HepG2 (cell line): ENCODE results near the gene SGK1. TPM values are rescaled to one million over a fixed set of nuclear protein-coding genes. Genes with fewer than 3 reads are reported as not detected.

Experiments
- ELF1 ChIP-seq: sonication (generic); formaldehyde crosslinking; IDR thresholded peaks from 2 replicates; pipeline ENCODE4 v1.4.0; 2020; ENCODE audit warnings: missing genetic modification reagents
- ETV5 ChIP-seq: IDR thresholded peaks from 2 replicates; pipeline ENCODE4 v1.6.1; 2018; ENCODE audit warnings: missing biosample characterization, missing genetic modification reagents, inconsistent platforms, borderline replicate concordance
- FOXP1 ChIP-seq, 2 experiments: fragments of 450-650 bp in 1 of 2; IDR thresholded peaks; 2 replicates each; pipeline ENCODE4 v1.6.1; 2017 to 2018; ENCODE audit warnings: antibody characterized with exemption in 1 of 2
- HNRNPK ChIP-seq: fragments of 200-400 bp; formaldehyde crosslinking; IDR thresholded peaks from 2 replicates; pipeline ENCODE4 v1.6.1; 2018; ENCODE audit warnings: low read length, low read depth, moderate library complexity, mild to moderate bottlenecking; ENCODE audit not compliant: poor library complexity, severe bottlenecking
- KLF12 ChIP-seq: sonication (generic); formaldehyde crosslinking; IDR thresholded peaks from 2 replicates; pipeline ENCODE4 v1.4.0; 2020; ENCODE audit warnings: missing genetic modification reagents, borderline replicate concordance
- LBX2 ChIP-seq: sonication (generic); formaldehyde crosslinking; IDR thresholded peaks from 2 replicates; pipeline ENCODE4 v1.5.0; 2020; ENCODE audit warnings: missing genetic modification reagents, mild to moderate bottlenecking, borderline replicate concordance
- MAZ ChIP-seq, 2 experiments: sonication (generic) in 1 of 2; formaldehyde crosslinking in 1 of 2; IDR thresholded peaks; 2 replicates each; pipeline versions ENCODE4 v1.5.0 to v1.6.1; 2012 to 2020; ENCODE audit warnings: low read depth in 2 of 2, mild to moderate bottlenecking in 2 of 2, borderline replicate concordance in 1 of 2, improper control_type of control experiment in 1 of 2, low read length in 1 of 2, missing genetic modification reagents in 1 of 2, moderate library complexity in 1 of 2
- MEIS1 ChIP-seq: sonication (generic); formaldehyde crosslinking; IDR thresholded peaks from 2 replicates; pipeline ENCODE4 v1.9.0; 2021; ENCODE audit warnings: mild to moderate bottlenecking, missing genetic modification reagents, moderate library complexity, borderline replicate concordance
- MIXL1 ChIP-seq: IDR thresholded peaks from 2 replicates; pipeline ENCODE4 v1.6.1; 2016
- NFE2 ChIP-seq: sonication (generic); formaldehyde crosslinking; IDR thresholded peaks from 2 replicates; pipeline ENCODE4 v1.4.0; 2020; ENCODE audit warnings: missing genetic modification reagents
- PHB2 ChIP-seq: fragments of 450-650 bp; IDR thresholded peaks from 2 replicates; pipeline ENCODE4 v1.6.1; 2018; ENCODE audit not compliant: partially characterized antibody
- PLRG1 ChIP-seq: fragments of 450-650 bp; conservative IDR thresholded peaks from 2 replicates; pipeline ENCODE4 v1.6.1; 2016
- PRPF4 ChIP-seq: fragments of 200-400 bp; formaldehyde crosslinking; IDR thresholded peaks from 2 replicates; pipeline ENCODE4 v1.6.1; 2016; ENCODE audit warnings: low read length, low read depth; ENCODE audit not compliant: poor library complexity, severe bottlenecking
- SPEN ChIP-seq: sonication (generic); formaldehyde crosslinking; IDR thresholded peaks from 2 replicates; pipeline ENCODE4 v1.5.1; 2020; ENCODE audit warnings: low read depth, mild to moderate bottlenecking, missing genetic modification reagents
- ZBTB26 ChIP-seq: IDR thresholded peaks from 2 replicates; pipeline ENCODE4 v1.6.1; 2016; ENCODE audit warnings: missing compliant biosample characterization, missing genetic modification reagents, borderline replicate concordance
- ZBTB34 ChIP-seq: sonication (generic); formaldehyde crosslinking; IDR thresholded peaks from 2 replicates; pipeline ENCODE4 v1.8.0; 2022; ENCODE audit warnings: mild to moderate bottlenecking, missing genetic modification reagents
- ZBTB38 ChIP-seq: sonication (generic); formaldehyde crosslinking; IDR thresholded peaks from 2 replicates; pipeline ENCODE4 v1.5.1; 2020; ENCODE audit warnings: mild to moderate bottlenecking, missing genetic modification reagents
- ZBTB43 ChIP-seq: sonication (generic); formaldehyde crosslinking; conservative IDR thresholded peaks from 2 replicates; pipeline ENCODE4 v1.4.0; 2020; ENCODE audit warnings: missing genetic modification reagents
- ZFAT ChIP-seq: sonication (generic); formaldehyde crosslinking; conservative IDR thresholded peaks from 2 replicates; pipeline ENCODE4 v1.8.1; 2023; ENCODE audit warnings: missing genetic modification reagents, inconsistent platforms
- ZNF121 ChIP-seq: sonication (generic); formaldehyde crosslinking; IDR thresholded peaks from 2 replicates; pipeline ENCODE4 v1.5.0; 2020; ENCODE audit warnings: mild to moderate bottlenecking, missing genetic modification reagents
- ZNF143 ChIP-seq: sonication (generic); formaldehyde crosslinking; IDR thresholded peaks from 2 replicates; pipeline ENCODE4 v1.4.0; 2020; ENCODE audit warnings: missing genetic modification reagents
- ZNF224 ChIP-seq: sonication (generic); formaldehyde crosslinking; IDR thresholded peaks from 2 replicates; pipeline ENCODE4 v1.5.0; 2020; ENCODE audit warnings: mild to moderate bottlenecking, missing genetic modification reagents
- ZNF749 ChIP-seq: sonication (generic); formaldehyde crosslinking; IDR thresholded peaks from 2 replicates; pipeline ENCODE4 v1.8.0; 2022; ENCODE audit warnings: mild to moderate bottlenecking, missing genetic modification reagents, moderate library complexity, borderline replicate concordance
- ZNF841 ChIP-seq: sonication (generic); formaldehyde crosslinking; IDR thresholded peaks from 2 replicates; pipeline ENCODE4 v1.8.1; 2023; ENCODE audit warnings: missing genetic modification reagents, borderline replicate concordance
- ZSCAN12 ChIP-seq: sonication (generic); formaldehyde crosslinking; IDR thresholded peaks from 2 replicates; pipeline ENCODE4 v1.9.0; 2021; ENCODE audit warnings: mild to moderate bottlenecking, missing genetic modification reagents
- polyA plus RNA-seq, 8 experiments: library from polyadenylated mRNA; depleted of rRNA in 3 of 8; stranded (reverse) in 7 of 8; unstranded in 1 of 8; fragments of >200 nt; fragmentation: Illumina TruSeq in 4 of 8; extraction: Trizol in 4 of 8; gene quantifications; 2 replicates each; pipeline versions ENCODE4 v1.2.1 to v1.2.3, GENCODE V29; 2011 to 2016; ENCODE audit warnings: low read depth in 4 of 8, missing spikeins in 1 of 8, mixed read lengths in 1 of 8; ENCODE audit not compliant: insufficient read depth in 1 of 8
- total RNA-seq, 5 experiments: library from RNA; depleted of rRNA; stranded (reverse); fragments of >200 nt; fragmentation: Illumina TruSeq; extraction: Trizol; gene quantifications; 2 replicates each; pipeline ENCODE4 v1.2.3, GENCODE V29; 2016; ENCODE audit warnings: low read depth in 1 of 5

The SGK1 gene
- total and polyA plus RNA-seq, 2 of the 13 experiments (the other 11 are each of a cell fraction or from before 2014, with no cell fraction given): 56.1 to 56.2 TPM

- peak; percentile 81 for TF ChIP-seq ZSCAN12 (CRISPR knock-in tag)
- TF ChIP-seq PRPF4: no peak
- no peak for TF ChIP-seq NFE2
- no peak for TF ChIP-seq ZNF841
- no peak for TF ChIP-seq PHB2
- TF ChIP-seq ZNF143: 0 out of 2 replicates have a peak, but pooled peaks have one; percentile 19
- no peak; the same call in 1 of the 2 replicates for TF ChIP-seq ZNF121
- no peak for TF ChIP-seq LBX2
- no peak for TF ChIP-seq FOXP1 (IDR thresholded peaks at IDR 0.05)
- TF ChIP-seq FOXP1 (CRISPR knock-in tag; IDR thresholded peaks at IDR 0.05): peak; percentile 13; the same call in 1 of the 2 replicates
- TF ChIP-seq ZNF224 (CRISPR knock-in tag): no peak
- 0 out of 2 replicates have a peak, but pooled peaks have one; percentile 64 for TF ChIP-seq ZBTB26
- no peak for TF ChIP-seq ZFAT (CRISPR knock-in tag)
- TF ChIP-seq ELF1: peak; percentile 53; the same call in 1 of the 2 replicates
- peak; percentile 88 for TF ChIP-seq MAZ (IDR thresholded peaks at IDR 0.05; ENCODE audit: borderline replicate concordance, low read depth, low read length)
- TF ChIP-seq MAZ (CRISPR knock-in tag; IDR thresholded peaks at IDR 0.05; ENCODE audit: low read depth): peak; percentile 47; the same call in 1 of the 2 replicates
- no peak for TF ChIP-seq PLRG1
- peak; percentile 55; the same call in 1 of the 2 replicates for TF ChIP-seq ZBTB38
- TF ChIP-seq MIXL1 (CRISPR knock-in tag): no peak
- TF ChIP-seq HNRNPK: peak; percentile 59
- peak; percentile 44; the same call in 1 of the 2 replicates for TF ChIP-seq KLF12
- TF ChIP-seq ZNF749 (CRISPR knock-in tag): peak; percentile 76; the same call in 1 of the 2 replicates
- peak; percentile 59; the same call in 1 of the 2 replicates for TF ChIP-seq ZBTB43 (CRISPR knock-in tag)
- 0 out of 2 replicates have a peak, but pooled peaks have one; percentile 43 for TF ChIP-seq MEIS1 (CRISPR knock-in tag)
- TF ChIP-seq ZBTB34 (CRISPR knock-in tag): no peak
- no peak; the same call in none of the 2 replicates for TF ChIP-seq SPEN (CRISPR knock-in tag)
- no peak; the same call in 1 of the 2 replicates for TF ChIP-seq ETV5 (CRISPR knock-in tag)
Measured at GRCh38 chr6:134174672-134175531, 143.0 kb downstream of the SGK1 start (continued).
